Thyroid gland (tissue), 4 donors: ENCODE data around the gene U2SURP.

Experiments used
- POLR2A ChIP-seq, 2 donors: fragments of 450-650 bp; IDR thresholded peaks; one replicate each; pipeline ENCODE4 v1.6.1; 2017; ENCODE audit warnings: antibody characterized with exemption in 2 of 2, mild to moderate bottlenecking in 2 of 2, moderate library complexity in 1 of 2
- TF ChIP-seq, protein P1 (sequence below), 6 experiments: fragments of 200-600 bp in 3 of 6; fragments of 450-650 bp in 3 of 6; sonication (generic) in 3 of 6; IDR thresholded peaks; one replicate each; pipeline ENCODE4 v1.5.1; 2016 to 2019; ENCODE audit warnings: antibody characterized with exemption in 6 of 6, mild to moderate bottlenecking in 2 of 6, inconsistent platforms in 1 of 6, moderate library complexity in 1 of 6

DNA sequence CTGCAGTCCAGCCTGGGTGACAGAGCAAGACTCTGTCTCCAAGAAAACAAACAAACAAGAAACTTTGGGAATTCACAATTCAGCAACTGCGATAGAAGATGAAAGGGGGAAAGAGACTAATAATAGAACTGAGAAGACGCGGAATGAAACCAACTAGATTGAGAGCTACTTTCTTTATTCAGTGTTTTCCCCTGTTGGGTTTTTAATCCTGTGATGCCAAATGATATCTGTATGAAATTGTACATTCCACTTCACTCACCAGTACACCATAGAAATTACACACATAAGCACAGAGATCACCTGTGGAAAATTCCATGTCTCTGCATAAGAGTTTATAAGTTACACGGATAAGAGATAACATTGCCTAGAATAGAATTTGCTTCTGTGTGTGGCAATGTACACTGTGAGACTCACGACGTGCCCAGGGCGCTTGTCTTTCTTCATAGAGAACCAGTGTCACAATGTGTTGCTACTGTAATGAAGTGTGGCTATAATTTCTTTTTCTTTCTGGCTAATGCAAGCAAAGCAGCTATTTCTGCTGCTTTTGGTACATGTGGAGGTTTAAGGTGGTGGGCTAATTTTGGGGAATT is 100.5 kb downstream of the U2SURP start:
- TF ChIP-seq, protein P1, sequence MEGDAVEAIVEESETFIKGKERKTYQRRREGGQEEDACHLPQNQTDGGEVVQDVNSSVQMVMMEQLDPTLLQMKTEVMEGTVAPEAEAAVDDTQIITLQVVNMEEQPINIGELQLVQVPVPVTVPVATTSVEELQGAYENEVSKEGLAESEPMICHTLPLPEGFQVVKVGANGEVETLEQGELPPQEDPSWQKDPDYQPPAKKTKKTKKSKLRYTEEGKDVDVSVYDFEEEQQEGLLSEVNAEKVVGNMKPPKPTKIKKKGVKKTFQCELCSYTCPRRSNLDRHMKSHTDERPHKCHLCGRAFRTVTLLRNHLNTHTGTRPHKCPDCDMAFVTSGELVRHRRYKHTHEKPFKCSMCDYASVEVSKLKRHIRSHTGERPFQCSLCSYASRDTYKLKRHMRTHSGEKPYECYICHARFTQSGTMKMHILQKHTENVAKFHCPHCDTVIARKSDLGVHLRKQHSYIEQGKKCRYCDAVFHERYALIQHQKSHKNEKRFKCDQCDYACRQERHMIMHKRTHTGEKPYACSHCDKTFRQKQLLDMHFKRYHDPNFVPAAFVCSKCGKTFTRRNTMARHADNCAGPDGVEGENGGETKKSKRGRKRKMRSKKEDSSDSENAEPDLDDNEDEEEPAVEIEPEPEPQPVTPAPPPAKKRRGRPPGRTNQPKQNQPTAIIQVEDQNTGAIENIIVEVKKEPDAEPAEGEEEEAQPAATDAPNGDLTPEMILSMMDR (IDR thresholded peaks at IDR 0.05) = no peak
- TF ChIP-seq POLR2A (IDR thresholded peaks at IDR 0.05) = no peak
